Activated naive CD4-positive, alpha-beta T cell treated with anti-CD3 and anti-CD28 coated beads for 36 hours (primary cell): ENCODE results near the gene SEPTIN11. TPM values are rescaled to one million over a fixed set of nuclear protein-coding genes. Genes with fewer than 3 reads are reported as not detected.

Experiments used
- CTCF ChIA-PET: fragments of 350-600 bp; sonication (Branson Sonifier 250); formaldehyde crosslinking; loops from one replicate; lab custom pipeline; 2021; ENCODE audit warnings: antibody characterized with exemption; lab: Charles Lee
- DNase-seq: peaks from one replicate; pipeline ENCODE4 v3.0.0-alpha.2; 2020
- H3K27ac Mint-ChIP-seq: one replicate; pipeline ENCODE4 v1.8.0; 2021; ENCODE audit warnings: mild to moderate bottlenecking, mixed read lengths
- H3K27me3 Mint-ChIP-seq: one replicate; pipeline ENCODE4 v1.8.0; 2021; ENCODE audit warnings: low read depth, mixed read lengths
- H3K36me3 Mint-ChIP-seq: one replicate; pipeline ENCODE4 v1.8.0; 2021; ENCODE audit warnings: low read depth, mixed read lengths
- H3K4me1 Mint-ChIP-seq: one replicate; pipeline ENCODE4 v1.8.0; 2021; ENCODE audit warnings: low read depth, mixed read lengths
- H3K4me3 Mint-ChIP-seq: one replicate; pipeline ENCODE4 v1.8.0; 2021; ENCODE audit warnings: mild to moderate bottlenecking, moderate library complexity, mixed read lengths
- H3K9me3 Mint-ChIP-seq: one replicate; pipeline ENCODE4 v1.8.0; 2021; ENCODE audit warnings: mixed read lengths
- intact Hi-C: fragments of 100-400 bp; cut with micrococcal nuclease; formaldehyde crosslinking; loops from one replicate; pipeline ENCODE4 v1.15.1; 2023
- total RNA-seq, 2 experiments: library from RNA; stranded (reverse); gene quantifications; one replicate each; pipeline ENCODE4 v1.2.3, GENCODE V29; 2021

Gene SEPTIN11
- total RNA-seq = 10 to 100 TPM; 24.0 TPM

GRCh38 chr4:76949276-76950051 lies at the start of gene SEPTIN11:
Gene SEPTIN11 (plus strand): TSS chr4:76949752. CDS start chr4:76949904, 152 bp downstream.
- CTCF ChIA-PET = no interaction called here
- peak; percentile 81 for DNase-seq
- Mint-ChIP-seq H3K27me3 (peaks cover 31% of the 10 kb centered on the region), H3K4me1 (peaks cover 13% of the 10 kb centered on the region), H3K9me3 (no peaks in the 10 kb centered on the region), H3K4me3 (peak within 1 kb of the TSS; percentile 81), H3K27ac (peak within 1 kb of the TSS; percentile 59), H3K36me3 (no peaks in the 10 kb centered on the region)
- intact Hi-C loops = loop anchor here (1.0 to 2.0 kb wide), 8 partner anchors 11 to 244 kb away; partner anchors contain the start of genes CCNG2, CCNI and SOWAHB

- no peak overlapping the region for H3K27ac Mint-ChIP-seq
- no peaks in the 10 kb centered on the region for H3K36me3 Mint-ChIP-seq
- intact Hi-C loops = no loop called here
- no peaks in the 10 kb centered on the region for H3K9me3 Mint-ChIP-seq
- CTCF ChIA-PET = interaction anchor here (1.0 kb wide), 1 partner anchor 143 kb away, joined by 3 read pairs; no protein-coding TSS in a partner anchor
- no peak overlapping the region for H3K4me3 Mint-ChIP-seq
- peaks cover 16% of the 10 kb centered on the region for H3K27me3 Mint-ChIP-seq
- H3K4me1 Mint-ChIP-seq = peaks cover 9% of the 10 kb centered on the region
- no peak for DNase-seq
These were observed 47.2 kb upstream of the SEPTIN11 start for GRCh38 chr4:76902233-76902890.

GRCh38 chr4:76904646-76905190 lies 44.8 kb upstream of the SEPTIN11 start:
- no peak overlapping the region for H3K27ac Mint-ChIP-seq
- intact Hi-C loops = no loop called here
- H3K9me3 Mint-ChIP-seq = no peaks in the 10 kb centered on the region
- CTCF ChIA-PET = no interaction called here
- H3K4me3 Mint-ChIP-seq = no peak overlapping the region
- no peaks in the 10 kb centered on the region for H3K4me1 Mint-ChIP-seq
- peaks cover 5% of the 10 kb centered on the region for H3K27me3 Mint-ChIP-seq
- no peaks in the 10 kb centered on the region for H3K36me3 Mint-ChIP-seq
- DNase-seq = no peak

- no peaks in the 10 kb centered on the region for H3K9me3 Mint-ChIP-seq
- H3K27ac Mint-ChIP-seq = no peak overlapping the region
- no peaks in the 10 kb centered on the region for H3K4me1 Mint-ChIP-seq
- DNase-seq = no peak
- H3K27me3 Mint-ChIP-seq = no peaks in the 10 kb centered on the region
- intact Hi-C loops = no loop called here
- H3K36me3 Mint-ChIP-seq = no peaks in the 10 kb centered on the region
- CTCF ChIA-PET = no interaction called here
- no peak overlapping the region for H3K4me3 Mint-ChIP-seq
These were observed 44.0 kb upstream of the SEPTIN11 start for GRCh38 chr4:76905521-76905920.

- Mint-ChIP-seq H3K36me3 (no peaks in the 10 kb centered on the region), H3K9me3 (no peaks in the 10 kb centered on the region), H3K4me1 (no peaks in the 10 kb centered on the region), H3K27ac (no peak overlapping the region), H3K27me3 (no peaks in the 10 kb centered on the region), H3K4me3 (no peak overlapping the region)
- no peak for DNase-seq
- intact Hi-C loops = no loop called here
- CTCF ChIA-PET = no interaction called here
These were observed 39.8 kb upstream of the SEPTIN11 start for GRCh38 chr4:76909711-76910110.

- H3K9me3 Mint-ChIP-seq = no peaks in the 10 kb centered on the region
- CTCF ChIA-PET = interaction anchor here (0.6 kb wide), 1 partner anchor 124 kb away, joined by 4 read pairs; no protein-coding TSS in a partner anchor
- no peak overlapping the region for H3K27ac Mint-ChIP-seq
- H3K4me3 Mint-ChIP-seq = no peak overlapping the region
- no peak for DNase-seq
- H3K27me3 Mint-ChIP-seq = no peaks in the 10 kb centered on the region
- H3K4me1 Mint-ChIP-seq = no peaks in the 10 kb centered on the region
- intact Hi-C loops = no loop called here
- no peaks in the 10 kb centered on the region for H3K36me3 Mint-ChIP-seq
These were observed 28.8 kb upstream of the SEPTIN11 start for GRCh38 chr4:76920715-76921114.

- H3K4me1 Mint-ChIP-seq = no peaks in the 10 kb centered on the region
- no peaks in the 10 kb centered on the region for H3K27me3 Mint-ChIP-seq
- H3K9me3 Mint-ChIP-seq = no peaks in the 10 kb centered on the region
- intact Hi-C loops = no loop called here
- H3K36me3 Mint-ChIP-seq = no peaks in the 10 kb centered on the region
- no peak overlapping the region for H3K27ac Mint-ChIP-seq
- CTCF ChIA-PET = no interaction called here
- no peak overlapping the region for H3K4me3 Mint-ChIP-seq
- no peak for DNase-seq
These were observed 25.8 kb upstream of the SEPTIN11 start for GRCh38 chr4:76923619-76924357.

- CTCF ChIA-PET = no interaction called here
- no peaks in the 10 kb centered on the region for H3K9me3 Mint-ChIP-seq
- no peak overlapping the region for H3K4me3 Mint-ChIP-seq
- no peak overlapping the region for H3K27ac Mint-ChIP-seq
- peaks cover 3% of the 10 kb centered on the region for H3K27me3 Mint-ChIP-seq
- H3K36me3 Mint-ChIP-seq = no peaks in the 10 kb centered on the region
- H3K4me1 Mint-ChIP-seq = no peaks in the 10 kb centered on the region
- DNase-seq = no peak
- intact Hi-C loops = no loop called here
These were observed 22.7 kb upstream of the SEPTIN11 start for GRCh38 chr4:76926841-76927240.

GRCh38 chr4:76930685-76931084 lies 18.9 kb upstream of the SEPTIN11 start:
- Mint-ChIP-seq H3K36me3 (no peaks in the 10 kb centered on the region), H3K4me3 (no peak overlapping the region), H3K9me3 (no peaks in the 10 kb centered on the region), H3K27ac (no peak overlapping the region), H3K27me3 (peaks cover 3% of the 10 kb centered on the region), H3K4me1 (no peaks in the 10 kb centered on the region)
- intact Hi-C loops = no loop called here
- CTCF ChIA-PET = no interaction called here
- DNase-seq = no peak

- no peak overlapping the region for H3K27ac Mint-ChIP-seq
- CTCF ChIA-PET = no interaction called here
- H3K36me3 Mint-ChIP-seq = no peaks in the 10 kb centered on the region
- intact Hi-C loops = no loop called here
- peaks cover 3% of the 10 kb centered on the region for H3K27me3 Mint-ChIP-seq
- H3K4me1 Mint-ChIP-seq = no peaks in the 10 kb centered on the region
- no peaks in the 10 kb centered on the region for H3K9me3 Mint-ChIP-seq
- no peak for DNase-seq
- no peak overlapping the region for H3K4me3 Mint-ChIP-seq
These were observed 18.5 kb upstream of the SEPTIN11 start for GRCh38 chr4:76931087-76931486.

- no peaks in the 10 kb centered on the region for H3K36me3 Mint-ChIP-seq
- peaks cover 3% of the 10 kb centered on the region for H3K27me3 Mint-ChIP-seq
- H3K9me3 Mint-ChIP-seq = no peaks in the 10 kb centered on the region
- CTCF ChIA-PET = no interaction called here
- intact Hi-C loops = no loop called here
- H3K27ac Mint-ChIP-seq = no peak overlapping the region
- DNase-seq = no peak
- no peaks in the 10 kb centered on the region for H3K4me1 Mint-ChIP-seq
- no peak overlapping the region for H3K4me3 Mint-ChIP-seq
These were observed 17.8 kb upstream of the SEPTIN11 start for GRCh38 chr4:76931576-76932276.

GRCh38 chr4:76939184-76939583 lies 10.4 kb upstream of the SEPTIN11 start:
- Mint-ChIP-seq H3K27me3 (no peaks in the 10 kb centered on the region), H3K4me1 (no peaks in the 10 kb centered on the region), H3K27ac (no peak overlapping the region), H3K4me3 (no peak overlapping the region), H3K9me3 (peaks cover 1% of the 10 kb centered on the region), H3K36me3 (no peaks in the 10 kb centered on the region)
- CTCF ChIA-PET = interaction anchor here (0.6 kb wide), 1 partner anchor 107 kb away, joined by 4 read pairs; no protein-coding TSS in a partner anchor
- no peak for DNase-seq
- intact Hi-C loops = no loop called here
